Endothelial cell (in vitro differentiated cells): ENCODE measurements around the gene SLC37A1. TPM values are rescaled to one million over a fixed set of nuclear protein-coding genes. Genes with fewer than 3 reads are reported as not detected.

Experiments
- DNase-seq: peaks from one replicate; pipeline ENCODE4 v3.0.0; 2021; ENCODE audit warnings: low spot score
- H3K27ac Mint-ChIP-seq: one replicate; pipeline ENCODE4 v1.8.0; 2021; ENCODE audit warnings: mixed read lengths, inconsistent platforms; ENCODE audit not compliant: unreplicated experiment
- H3K27me3 Mint-ChIP-seq: one replicate; pipeline ENCODE4 v1.8.0; 2021; ENCODE audit warnings: mild to moderate bottlenecking, moderate library complexity, mixed read lengths, inconsistent platforms; ENCODE audit not compliant: unreplicated experiment
- H3K36me3 Mint-ChIP-seq: one replicate; pipeline ENCODE4 v1.8.0; 2021; ENCODE audit warnings: mild to moderate bottlenecking, low read depth, mixed read lengths, inconsistent platforms; ENCODE audit not compliant: unreplicated experiment
- H3K4me1 Mint-ChIP-seq: one replicate; pipeline ENCODE4 v1.8.0; 2021; ENCODE audit warnings: mild to moderate bottlenecking, mixed read lengths, inconsistent platforms; ENCODE audit not compliant: unreplicated experiment
- H3K4me3 Mint-ChIP-seq: one replicate; pipeline ENCODE4 v1.8.0; 2021; ENCODE audit warnings: mild to moderate bottlenecking, mixed read lengths, inconsistent platforms; ENCODE audit not compliant: unreplicated experiment
- H3K9me3 Mint-ChIP-seq: one replicate; pipeline ENCODE4 v1.8.0; 2021; ENCODE audit warnings: mixed read lengths, inconsistent platforms; ENCODE audit not compliant: unreplicated experiment
- total RNA-seq: library from RNA; stranded (reverse); fragmentation: NEBNext Ultra II Directional; extraction: Animal tissue kit (Norgen Biotek cat#: 25700); gene quantifications from one replicate; pipeline ENCODE4 v1.2.1, GENCODE V29; 2021; ENCODE audit not compliant: unreplicated experiment
- TF ChIP-seq, protein P1 (sequence below): fragments of 200-600 bp; sonication (generic); IDR thresholded peaks from one replicate; pipeline ENCODE4 v1.5.0; 2021; ENCODE audit warnings: antibody characterized with exemption; ENCODE audit not compliant: unreplicated experiment

Gene SLC37A1
- total RNA-seq, 1 donor from 2014 or later = 12.3 TPM

DNA sequence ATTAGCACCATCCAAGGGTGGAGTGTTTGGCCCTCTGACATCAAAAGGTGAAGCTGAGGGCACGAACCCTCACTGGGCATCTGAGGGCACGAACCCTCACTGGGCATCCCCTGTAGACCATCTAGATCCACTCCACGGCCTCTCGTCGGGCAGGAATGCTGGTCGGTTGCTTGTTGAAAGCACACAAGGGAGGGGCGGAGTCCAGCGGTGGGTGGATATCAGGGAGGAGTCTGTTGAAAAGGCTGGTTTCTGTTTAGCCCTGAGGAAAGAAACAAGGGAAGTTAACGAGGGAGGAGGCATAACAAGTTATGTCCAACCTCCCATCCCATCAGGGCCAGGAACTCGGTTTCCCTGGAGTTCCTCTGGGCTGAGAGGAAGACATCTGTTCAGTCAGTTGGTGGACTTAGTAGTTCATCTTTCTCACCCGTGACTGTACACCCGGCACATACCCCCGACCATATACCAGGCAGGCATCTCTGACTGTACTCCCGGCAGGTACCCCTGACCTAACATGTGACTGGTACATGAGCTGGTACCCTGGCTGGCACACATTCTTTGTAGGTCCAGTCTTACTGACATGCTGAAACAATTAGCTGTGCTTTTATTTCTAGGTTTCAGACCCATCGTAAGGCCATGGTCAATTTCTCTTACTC is 107.6 kb downstream of the SLC37A1 start:
- Mint-ChIP-seq H3K27ac (no peak overlapping the region), H3K4me3 (no peak overlapping the region), H3K36me3 (no peaks in the 10 kb centered on the region), H3K9me3 (no peaks in the 10 kb centered on the region), H3K4me1 (no peaks in the 10 kb centered on the region), H3K27me3 (no peaks in the 10 kb centered on the region)
- TF ChIP-seq, protein P1, sequence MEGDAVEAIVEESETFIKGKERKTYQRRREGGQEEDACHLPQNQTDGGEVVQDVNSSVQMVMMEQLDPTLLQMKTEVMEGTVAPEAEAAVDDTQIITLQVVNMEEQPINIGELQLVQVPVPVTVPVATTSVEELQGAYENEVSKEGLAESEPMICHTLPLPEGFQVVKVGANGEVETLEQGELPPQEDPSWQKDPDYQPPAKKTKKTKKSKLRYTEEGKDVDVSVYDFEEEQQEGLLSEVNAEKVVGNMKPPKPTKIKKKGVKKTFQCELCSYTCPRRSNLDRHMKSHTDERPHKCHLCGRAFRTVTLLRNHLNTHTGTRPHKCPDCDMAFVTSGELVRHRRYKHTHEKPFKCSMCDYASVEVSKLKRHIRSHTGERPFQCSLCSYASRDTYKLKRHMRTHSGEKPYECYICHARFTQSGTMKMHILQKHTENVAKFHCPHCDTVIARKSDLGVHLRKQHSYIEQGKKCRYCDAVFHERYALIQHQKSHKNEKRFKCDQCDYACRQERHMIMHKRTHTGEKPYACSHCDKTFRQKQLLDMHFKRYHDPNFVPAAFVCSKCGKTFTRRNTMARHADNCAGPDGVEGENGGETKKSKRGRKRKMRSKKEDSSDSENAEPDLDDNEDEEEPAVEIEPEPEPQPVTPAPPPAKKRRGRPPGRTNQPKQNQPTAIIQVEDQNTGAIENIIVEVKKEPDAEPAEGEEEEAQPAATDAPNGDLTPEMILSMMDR = no peak
- no peak for DNase-seq

DNA sequence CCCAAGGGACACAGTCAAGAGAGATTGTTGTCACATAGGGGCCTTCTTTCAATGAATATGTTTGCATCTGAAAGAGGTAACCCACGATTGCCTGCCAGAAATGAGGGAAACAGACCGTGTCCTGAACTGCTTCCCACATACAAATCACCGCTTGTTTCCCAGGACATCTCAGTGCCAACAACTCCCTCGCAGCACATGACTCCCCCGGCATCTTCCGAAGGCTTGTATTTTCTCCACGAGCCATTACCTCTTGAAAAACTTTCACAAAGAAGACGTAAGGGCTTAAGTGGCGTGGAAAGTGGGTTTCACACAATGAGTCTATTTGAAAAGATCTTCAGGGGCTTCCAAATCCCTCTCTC is 108.1 kb downstream of the SLC37A1 start:
- DNase-seq = no peak
- H3K27me3 Mint-ChIP-seq = no peaks in the 10 kb centered on the region
- no peaks in the 10 kb centered on the region for H3K4me1 Mint-ChIP-seq
- H3K27ac Mint-ChIP-seq = no peak overlapping the region
- no peaks in the 10 kb centered on the region for H3K9me3 Mint-ChIP-seq
- H3K36me3 Mint-ChIP-seq = no peaks in the 10 kb centered on the region
- TF ChIP-seq, protein P1 = no peak
- H3K4me3 Mint-ChIP-seq = no peak overlapping the region

DNA sequence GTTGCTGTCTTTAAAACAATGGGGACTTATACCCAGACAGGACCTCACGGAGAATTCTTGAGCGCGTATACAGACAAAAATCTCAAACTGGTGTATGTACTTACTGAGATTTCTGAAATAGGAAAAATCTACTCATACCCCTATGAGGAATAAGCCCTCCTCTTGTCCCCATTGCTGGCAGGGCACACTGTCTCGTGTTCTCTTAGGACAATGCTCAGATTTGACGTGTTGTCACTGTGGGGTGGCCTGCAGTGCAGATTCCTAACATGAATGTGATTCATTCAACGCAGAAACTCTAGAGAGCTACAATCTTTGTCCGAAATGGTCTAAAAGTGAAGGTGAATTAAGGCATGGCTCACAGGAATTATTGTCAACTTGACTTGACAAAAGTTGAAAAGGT is 108.6 kb downstream of the SLC37A1 start:
- no peaks in the 10 kb centered on the region for H3K36me3 Mint-ChIP-seq
- H3K27ac Mint-ChIP-seq = no peak overlapping the region
- no peak for DNase-seq
- TF ChIP-seq, protein P1 = no peak
- H3K4me3 Mint-ChIP-seq = no peak overlapping the region
- no peaks in the 10 kb centered on the region for H3K27me3 Mint-ChIP-seq
- no peaks in the 10 kb centered on the region for H3K4me1 Mint-ChIP-seq
- H3K9me3 Mint-ChIP-seq = no peaks in the 10 kb centered on the region

DNA sequence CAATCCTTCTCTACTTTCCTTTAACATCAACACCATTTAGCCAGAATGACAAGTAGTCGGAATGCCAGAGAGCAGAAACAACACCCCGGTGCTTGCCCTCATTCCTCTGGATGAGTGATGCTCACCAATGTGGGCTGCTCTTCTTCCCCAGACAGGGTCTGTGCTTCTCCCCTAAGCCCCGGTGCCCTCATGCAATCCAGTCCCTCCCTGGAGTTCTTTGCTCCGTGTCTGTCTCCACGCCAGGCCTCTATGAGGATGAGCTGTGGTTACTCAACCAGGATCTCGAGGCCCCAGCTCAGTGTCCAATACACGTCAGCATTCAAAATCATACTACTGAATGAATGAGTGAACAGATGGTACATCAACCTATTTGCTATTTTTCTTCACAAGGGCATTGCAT is 110.0 kb downstream of the SLC37A1 start:
- no peaks in the 10 kb centered on the region for H3K9me3 Mint-ChIP-seq
- H3K4me3 Mint-ChIP-seq = no peak overlapping the region
- TF ChIP-seq, protein P1 = no peak
- H3K36me3 Mint-ChIP-seq = no peaks in the 10 kb centered on the region
- no peak overlapping the region for H3K27ac Mint-ChIP-seq
- DNase-seq = no peak
- no peaks in the 10 kb centered on the region for H3K4me1 Mint-ChIP-seq
- H3K27me3 Mint-ChIP-seq = no peaks in the 10 kb centered on the region

DNA sequence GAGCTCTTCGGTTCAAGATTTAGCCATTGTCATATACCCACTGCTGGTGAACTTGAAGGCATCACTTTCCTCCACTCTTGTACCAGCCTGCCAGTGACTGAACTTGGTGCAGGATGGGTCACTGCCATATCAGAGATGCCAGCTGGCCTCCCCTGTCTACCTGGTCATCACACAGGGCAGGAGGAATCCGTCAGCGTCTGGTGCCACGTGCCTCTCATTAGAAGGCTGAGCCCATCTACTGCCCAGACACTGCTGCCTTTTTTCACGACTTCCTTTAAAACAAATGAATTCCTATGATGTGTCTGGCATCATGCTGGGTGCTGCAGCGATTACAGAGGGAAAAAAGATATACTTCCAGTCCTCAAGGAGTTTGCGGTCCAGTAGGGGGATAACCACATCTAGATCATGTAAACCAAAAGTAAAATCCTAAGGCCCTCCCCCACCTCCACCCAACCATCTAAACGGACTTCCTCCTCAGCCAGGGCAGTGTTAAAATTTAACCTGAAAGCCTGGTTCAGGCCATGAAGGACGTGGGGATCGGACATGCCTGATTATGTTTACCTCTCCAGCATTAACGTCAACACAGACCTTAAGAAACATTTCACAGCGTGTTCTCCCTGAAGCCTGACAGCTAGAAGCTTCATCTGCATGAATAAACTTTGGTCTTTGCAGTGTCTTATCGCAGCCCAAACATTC is 110.6 kb downstream of the SLC37A1 start:
- H3K9me3 Mint-ChIP-seq = no peaks in the 10 kb centered on the region
- TF ChIP-seq, protein P1 = no peak
- no peaks in the 10 kb centered on the region for H3K27me3 Mint-ChIP-seq
- H3K36me3 Mint-ChIP-seq = no peaks in the 10 kb centered on the region
- no peaks in the 10 kb centered on the region for H3K4me1 Mint-ChIP-seq
- no peak for DNase-seq
- H3K27ac Mint-ChIP-seq = no peak overlapping the region
- no peak overlapping the region for H3K4me3 Mint-ChIP-seq
